NCI-H2196 treated with DMSO at 0.1 percent for 48 hours (cell line): ENCODE results near the gene MSL2.
"Not testable (repeated sequence)": the region's sequence is repeated elsewhere in the genome, so short reads cannot be mapped to it uniquely, and the experiment has no call there.

Source experiments
- DNase-seq: peaks from one replicate; lab custom pipeline; 2025; ENCODE audit not compliant: unreplicated experiment; lab: John Stamatoyannopoulos, UW

MSL2 gene, protein sequence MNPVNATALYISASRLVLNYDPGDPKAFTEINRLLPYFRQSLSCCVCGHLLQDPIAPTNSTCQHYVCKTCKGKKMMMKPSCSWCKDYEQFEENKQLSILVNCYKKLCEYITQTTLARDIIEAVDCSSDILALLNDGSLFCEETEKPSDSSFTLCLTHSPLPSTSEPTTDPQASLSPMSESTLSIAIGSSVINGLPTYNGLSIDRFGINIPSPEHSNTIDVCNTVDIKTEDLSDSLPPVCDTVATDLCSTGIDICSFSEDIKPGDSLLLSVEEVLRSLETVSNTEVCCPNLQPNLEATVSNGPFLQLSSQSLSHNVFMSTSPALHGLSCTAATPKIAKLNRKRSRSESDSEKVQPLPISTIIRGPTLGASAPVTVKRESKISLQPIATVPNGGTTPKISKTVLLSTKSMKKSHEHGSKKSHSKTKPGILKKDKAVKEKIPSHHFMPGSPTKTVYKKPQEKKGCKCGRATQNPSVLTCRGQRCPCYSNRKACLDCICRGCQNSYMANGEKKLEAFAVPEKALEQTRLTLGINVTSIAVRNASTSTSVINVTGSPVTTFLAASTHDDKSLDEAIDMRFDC

DNA sequence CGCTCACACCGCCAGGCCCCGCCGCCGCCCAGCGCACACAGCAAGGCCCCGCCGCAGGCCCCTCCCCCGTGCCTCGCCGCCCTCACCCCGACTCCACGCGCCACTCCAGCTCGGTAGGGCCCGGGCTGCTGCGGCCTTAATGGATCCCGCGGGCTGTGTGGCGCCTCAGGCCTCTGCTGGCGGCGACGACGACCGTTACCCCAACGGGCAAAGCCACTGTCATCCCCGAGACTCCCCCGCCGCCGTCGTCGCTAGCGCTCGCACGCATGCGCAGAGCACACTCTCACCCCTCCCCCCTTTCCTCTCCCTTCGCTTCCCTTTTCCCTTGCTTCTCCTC, at the start of gene MSL2:
Gene MSL2, minus strand, starts transcription at position 272 of the 337 bp plus-strand sequence. CDS start 1,222 bp downstream, outside the sequence.
- no peak for DNase-seq

DNA sequence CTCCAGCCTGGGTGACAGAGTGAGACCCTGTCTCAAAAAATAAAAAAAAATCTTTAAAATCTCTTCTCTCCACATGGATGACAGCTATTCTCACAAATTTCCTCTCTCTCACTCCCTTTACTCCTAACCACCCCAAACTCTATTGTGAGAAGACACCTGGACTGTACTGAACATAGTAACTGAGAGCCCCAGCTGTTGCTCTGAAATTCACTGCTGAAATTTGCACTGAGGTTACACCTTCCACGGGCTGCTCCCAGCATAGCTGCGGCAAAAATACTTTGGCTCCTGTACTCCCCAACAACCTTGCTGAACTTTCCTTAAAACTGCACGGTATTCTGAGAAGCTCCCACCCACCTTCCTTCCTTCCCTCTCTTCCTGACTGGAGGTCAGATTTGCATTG, 49.6 kb upstream of the MSL2 start:
- DNase-seq = no peak

DNA sequence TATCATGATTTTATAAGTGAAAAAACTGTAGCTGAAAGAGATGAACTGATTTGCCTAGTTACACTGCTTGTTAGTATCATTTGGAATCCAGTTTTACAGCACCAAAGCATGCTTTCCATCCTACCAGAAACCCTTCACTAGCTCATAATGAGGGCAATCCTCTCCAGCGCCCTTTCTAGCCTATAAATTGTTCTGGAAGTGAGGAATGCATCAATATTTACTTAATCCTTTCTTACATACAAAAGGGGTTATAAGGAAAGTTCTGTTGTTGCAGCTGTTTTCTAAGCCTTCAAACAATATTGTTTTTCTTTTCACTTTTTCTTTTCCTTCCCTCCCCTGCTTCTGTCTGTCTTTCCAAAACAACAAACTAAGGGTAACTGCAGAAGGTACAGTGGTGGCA, 43.0 kb upstream of the MSL2 start:
- no peak for DNase-seq

DNA sequence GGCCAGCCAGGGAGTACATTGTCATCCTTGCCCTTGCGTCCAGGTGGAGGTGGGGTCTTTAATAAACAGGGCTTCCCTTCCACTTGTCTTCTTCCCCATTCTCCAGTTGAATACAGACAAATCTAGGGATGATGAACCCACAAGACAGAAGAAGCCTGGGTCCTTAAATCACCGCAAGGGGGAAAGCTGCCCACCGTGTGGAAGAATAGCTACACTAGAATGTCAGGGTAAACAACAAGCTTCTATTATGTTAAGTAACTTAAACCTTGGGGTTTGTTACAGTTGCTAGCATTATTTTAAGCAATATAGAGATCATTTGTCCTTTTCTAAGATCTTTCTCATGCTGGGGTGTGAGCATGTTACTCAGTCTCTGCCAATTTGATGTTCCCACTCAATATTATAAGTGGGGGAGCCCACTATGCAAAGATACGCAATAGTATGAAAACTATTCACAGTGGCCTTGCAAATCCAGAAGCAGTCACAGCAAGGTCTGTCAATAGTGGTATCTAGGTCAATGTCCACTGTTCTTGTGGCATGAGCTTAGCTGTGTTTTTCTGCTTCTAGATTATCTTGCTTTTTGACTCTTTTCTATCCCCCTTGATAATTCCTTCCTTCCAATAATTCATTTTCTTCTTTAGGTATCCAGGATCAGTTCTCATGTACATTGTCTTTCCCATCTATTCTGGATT, 42.0 kb upstream of the MSL2 start:
- no peak for DNase-seq

DNA sequence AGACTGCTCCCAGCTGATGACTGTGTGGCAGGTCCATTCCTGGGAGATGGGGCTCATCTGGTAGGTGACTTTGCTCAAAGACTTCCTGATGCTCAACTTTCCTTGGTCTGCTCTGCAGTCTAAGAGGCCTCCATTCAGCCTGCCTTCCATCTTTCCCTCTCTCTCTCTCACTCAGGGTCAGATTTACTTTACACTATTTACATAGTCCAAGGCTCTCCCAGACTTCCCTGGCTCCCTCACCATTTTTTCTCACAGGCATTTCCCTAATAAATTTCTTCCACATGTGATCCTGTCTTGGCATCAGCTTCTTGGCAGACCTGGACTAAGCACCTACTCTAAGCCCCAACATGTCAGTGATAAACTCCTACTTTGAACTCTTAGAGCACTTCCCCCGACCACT, 41.0 kb upstream of the MSL2 start:
- no peak for DNase-seq

DNA sequence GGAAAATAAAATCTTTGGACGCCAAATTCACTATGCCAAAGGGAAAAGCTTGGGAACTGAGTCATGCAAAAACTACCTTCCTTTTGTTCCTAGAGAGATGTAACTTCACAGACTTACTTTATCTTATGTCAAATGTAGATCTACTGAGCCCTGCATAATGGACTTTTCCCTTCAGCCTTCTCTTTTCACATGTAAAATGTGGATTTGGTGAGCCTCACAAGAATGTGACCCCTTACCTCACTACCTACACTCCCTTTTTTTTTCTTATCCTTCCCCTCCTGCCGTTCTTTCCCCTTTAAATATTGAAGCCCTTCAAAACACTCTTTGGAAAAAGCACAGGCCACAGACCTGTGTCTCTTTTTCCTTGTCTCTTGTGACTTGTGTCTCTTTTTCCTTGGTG, 40.0 kb upstream of the MSL2 start:
- no peak for DNase-seq

DNA sequence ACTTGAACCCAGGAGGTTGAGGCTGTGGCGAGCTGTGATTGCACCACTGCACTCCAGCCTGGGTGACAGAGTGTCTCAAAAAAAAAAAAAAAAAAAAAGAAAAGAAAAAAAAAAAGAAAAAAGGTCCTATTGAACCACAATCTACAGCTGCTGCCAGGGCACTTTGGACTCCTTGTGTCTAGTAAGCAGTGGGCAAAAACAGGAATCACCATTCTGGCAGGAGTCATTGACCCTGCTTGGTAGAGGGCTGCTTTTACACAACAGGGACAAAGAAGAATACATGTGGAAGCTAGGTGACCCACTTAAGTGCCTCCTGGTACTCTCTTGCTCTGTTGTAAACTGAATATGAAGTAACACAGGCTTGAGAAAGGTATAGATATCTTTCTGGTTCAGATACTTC, 39.4 kb upstream of the MSL2 start:
- DNase-seq = no peak

DNA sequence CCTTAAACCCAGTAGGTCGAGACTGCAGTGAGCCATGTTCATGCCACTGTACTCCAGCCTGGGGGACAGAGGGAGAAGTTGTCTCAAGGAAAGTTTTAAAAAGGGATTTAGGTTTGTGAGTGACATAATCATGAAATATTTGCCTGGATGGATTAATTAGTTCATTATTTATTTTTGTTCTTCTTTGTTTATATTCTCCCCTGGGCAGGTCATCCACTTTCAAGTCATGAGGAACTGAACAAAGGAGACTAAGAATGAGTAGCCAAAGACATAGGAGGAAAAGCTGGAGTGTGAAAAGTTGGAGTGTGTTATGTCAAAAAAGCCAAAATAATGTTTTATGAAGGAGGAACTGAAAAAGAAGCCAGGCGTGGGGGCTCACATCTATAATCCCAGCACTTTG, 36.3 kb upstream of the MSL2 start:
- no peak for DNase-seq

DNA sequence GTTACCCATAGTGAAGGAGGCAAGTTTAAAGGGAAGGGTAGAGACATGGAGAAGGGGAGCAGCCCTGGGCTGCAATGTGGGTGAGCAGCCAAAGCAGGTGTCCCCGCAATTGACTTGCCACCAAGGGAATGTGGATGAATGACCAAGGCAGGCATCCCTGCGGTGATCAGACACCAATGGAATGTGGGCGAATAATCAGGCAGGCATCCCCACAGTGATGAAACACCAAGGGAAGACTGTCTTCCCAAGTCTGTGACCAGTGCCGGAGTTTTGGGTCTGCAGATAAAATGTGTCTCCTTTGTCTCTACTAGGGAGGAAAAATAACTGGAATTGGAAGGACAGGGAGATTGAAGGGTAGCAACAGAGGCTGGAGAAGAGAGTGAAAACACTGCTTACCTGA, 26.6 kb upstream of the MSL2 start:
- not testable (repeated sequence) for DNase-seq

DNA sequence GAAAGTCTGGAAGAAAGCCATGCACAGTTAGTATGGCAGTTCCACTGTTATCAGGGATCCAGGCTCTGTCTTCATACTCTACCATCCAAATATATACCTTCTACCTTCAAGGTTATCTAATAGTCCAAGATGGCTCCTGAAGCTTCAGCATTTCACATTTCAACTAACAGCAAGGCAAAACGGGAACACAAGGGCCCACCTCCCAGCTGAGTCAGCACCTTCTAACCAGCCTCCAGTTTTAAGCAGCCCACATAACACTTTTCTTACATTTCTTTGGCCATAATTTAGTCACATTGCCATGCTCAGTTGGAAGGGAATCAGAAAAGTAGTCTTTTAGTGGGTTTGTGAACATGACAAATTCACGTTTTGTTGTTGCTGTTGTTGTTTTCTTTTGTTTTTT, 15.4 kb upstream of the MSL2 start:
- DNase-seq = no peak

DNA sequence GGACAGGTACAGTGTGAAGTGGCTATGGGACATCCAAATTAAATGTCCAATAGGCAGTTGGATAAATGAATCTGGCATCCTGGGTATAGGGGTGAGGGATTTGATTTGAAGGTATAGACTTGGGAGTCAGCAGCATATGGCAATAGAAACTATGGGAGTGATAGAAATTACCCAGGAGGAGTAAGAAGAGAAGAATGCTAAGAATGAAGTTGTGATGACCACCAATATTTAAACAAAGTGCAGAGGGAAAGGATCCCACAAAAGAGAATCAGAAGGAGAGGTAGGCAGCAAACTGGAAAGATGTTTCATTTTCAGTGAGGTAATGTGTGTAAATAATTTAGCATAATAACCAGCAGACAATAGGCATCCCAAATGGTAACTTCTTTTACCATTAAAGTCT, 13.8 kb upstream of the MSL2 start:
- no peak for DNase-seq

DNA sequence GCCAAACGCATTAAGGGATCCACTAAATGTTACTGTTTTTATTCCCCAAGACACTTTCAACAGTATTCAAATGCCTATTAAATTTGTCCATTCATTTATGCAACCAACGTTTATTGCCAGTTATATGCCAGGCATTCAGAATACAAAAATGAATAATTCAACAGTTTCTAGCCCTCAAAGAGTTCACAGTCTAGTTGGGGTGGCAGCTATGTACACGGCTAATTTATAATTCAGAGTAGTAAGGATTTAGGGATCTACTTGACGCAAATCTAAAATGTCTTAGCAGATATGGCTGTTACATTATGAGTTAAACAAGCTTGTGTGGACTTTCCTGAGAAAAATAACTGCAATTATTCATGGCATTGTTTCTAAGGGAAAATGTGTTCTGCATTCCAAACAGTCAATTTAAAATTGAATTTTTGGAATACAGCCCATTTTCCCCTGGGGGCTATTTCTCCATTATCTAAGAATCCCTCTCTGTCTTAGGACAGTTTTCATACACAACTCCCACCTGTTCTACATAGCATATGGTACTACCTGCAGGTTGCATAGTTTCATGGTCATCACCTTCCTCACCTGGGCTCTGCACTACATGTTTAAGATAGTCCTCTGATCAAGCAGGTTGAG, 11.5 kb upstream of the MSL2 start:
- no peak for DNase-seq

DNA sequence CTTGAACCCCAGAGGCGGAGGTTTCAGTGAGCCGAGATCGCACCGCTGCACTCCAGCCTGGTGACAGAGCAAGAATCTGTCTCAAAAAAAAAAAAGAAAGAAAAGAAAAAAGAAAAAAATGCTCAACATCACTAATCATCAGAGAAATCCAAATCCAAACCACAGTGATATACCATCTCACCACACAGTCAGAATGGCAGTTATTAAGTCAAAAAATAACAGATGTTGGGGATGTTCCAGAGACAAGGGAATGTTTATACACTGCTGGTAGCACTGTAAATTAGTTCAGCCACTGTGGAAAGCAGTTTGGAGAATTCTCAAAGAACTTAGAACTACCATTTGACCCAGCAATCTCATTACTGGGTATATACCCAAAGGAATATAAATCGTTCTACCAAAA, 3.1 kb upstream of the MSL2 start:
- DNase-seq = not testable (repeated sequence)

DNA sequence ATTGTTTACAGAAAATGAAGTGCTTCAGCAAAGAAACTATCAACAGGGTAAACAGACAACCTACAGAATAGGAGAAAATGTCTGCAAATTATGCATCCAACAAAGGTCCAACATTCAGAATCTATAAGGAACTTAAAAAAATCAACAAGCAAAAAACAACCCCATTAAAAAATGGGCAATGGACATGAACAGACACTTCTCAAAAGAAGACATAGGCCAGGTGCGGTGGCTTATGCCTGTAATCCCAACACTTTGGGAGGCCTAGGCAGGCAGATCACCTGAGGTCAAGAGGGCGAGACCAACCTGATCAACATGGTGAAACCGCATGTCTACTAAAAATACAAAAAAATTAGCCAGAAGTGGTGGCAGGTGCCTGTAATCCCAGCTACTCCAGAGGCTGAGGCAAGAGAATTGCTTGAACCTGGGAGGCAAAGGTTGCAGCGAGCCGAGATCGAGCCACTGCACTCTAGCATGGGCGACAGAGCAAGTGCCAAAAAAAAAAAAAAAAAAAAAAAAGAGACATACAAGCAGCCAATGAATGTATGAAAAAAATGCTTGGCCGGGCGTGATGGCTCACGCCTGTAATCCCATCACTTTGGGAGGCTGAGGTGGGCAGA, 2.4 kb upstream of the MSL2 start:
- not testable (repeated sequence) for DNase-seq

DNA sequence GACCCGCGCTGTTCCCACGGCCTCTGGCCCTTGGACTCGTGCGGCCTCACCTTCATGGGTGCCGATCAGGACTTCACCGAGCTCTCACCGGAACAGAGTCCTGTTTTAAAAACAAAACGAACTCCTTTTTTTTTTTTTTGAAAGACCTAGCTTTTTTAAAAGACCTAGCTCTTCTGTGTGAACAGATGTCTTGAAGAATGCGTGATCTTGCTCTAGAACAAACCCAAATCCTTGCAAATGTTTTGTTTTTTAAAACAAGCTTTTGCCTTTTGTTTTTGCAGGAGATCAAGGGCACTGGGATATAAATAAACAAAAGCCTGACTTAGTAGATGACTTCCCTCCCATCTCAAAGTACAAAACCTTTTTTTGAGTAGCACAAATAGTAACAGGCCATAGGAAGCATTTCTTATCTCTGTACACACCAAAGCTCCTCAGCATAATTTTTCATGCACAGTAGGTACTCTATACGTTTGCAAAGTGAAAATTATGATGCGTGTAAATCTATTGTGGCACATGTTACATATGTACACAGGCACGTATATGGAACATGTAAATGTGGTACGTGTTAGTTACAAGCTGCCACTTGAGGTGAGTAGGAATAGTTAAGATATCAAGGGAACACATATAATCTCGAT, 1.1 kb upstream of the MSL2 start:
- DNase-seq = no peak

DNA sequence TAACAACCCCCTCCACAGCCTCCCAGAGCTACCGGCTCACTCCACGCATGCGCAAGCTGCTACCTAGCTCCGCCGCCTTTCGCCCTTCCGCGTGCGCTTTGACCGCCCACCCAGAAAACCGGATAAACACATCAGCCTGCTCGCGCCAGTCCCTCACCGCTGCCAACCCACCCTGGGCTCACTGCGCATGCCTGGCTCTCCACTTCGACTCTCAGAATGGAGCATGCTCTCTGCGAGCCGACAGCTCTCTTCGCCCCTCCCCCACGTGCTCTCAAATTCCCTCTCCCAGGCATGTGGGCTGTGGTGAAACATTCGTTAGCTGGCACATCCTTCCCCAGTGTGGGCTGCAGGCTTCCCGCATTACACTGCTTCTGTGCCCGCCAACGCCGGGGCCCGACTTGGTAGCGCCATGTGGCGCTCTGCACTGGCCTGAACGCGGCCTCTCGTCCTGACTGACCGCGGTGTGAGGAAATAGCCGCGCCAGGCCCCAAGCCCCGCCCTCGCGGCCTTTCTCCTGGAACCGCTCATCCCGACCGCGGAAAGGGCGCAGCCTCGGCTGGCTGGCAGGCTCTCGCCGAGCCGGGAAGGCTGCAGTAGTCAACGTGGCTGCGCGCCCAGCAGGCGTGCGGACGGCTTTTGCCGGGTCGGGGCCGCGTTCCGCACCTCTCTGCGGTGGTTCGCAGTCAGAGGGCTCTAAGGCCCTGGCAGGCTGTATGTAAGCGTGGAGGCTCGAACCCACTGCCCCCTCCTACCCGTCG, 445 bp upstream of the MSL2 start:
- DNase-seq = peak; percentile 100

DNA sequence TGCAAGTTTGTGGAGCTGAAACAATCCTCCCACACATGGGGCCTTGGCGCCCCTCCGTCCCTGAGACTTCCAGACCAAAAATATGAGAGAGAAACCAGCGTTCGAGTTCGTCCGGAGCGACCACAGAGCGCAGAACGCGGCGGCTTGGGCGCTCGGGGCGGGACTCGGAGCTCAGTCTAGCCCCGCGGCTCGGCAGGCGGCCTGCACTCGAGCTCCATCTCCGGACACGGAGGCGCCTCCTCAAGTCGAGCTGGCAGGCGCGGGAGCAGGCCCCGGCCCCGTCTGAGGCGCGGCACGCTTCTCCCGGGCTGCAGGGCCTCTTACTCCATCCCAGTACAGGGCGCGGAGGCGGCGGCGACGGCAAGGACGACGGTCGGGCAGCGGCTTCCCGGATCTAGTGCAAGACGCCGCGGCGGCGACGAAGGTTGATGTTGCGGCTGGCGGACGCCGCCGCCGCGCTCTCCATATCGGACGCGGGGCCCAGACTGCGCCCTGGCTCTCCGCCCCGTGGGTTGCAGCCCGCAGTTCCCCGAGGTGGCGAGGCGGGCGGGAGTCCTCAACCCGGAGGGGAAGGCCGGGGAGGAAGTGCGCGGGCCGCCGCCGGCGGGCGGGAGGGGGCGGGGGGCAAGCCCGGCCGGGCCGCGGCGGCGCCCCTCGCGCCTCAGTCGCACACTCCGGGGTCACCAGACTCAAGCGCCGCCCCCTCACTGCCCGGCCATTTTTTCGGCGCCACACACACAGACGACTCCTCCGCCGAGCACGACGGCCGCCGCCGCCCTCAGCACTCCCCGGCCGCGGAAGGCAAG, 674 bp downstream of the MSL2 start:
- peak; percentile 86 for DNase-seq

DNA sequence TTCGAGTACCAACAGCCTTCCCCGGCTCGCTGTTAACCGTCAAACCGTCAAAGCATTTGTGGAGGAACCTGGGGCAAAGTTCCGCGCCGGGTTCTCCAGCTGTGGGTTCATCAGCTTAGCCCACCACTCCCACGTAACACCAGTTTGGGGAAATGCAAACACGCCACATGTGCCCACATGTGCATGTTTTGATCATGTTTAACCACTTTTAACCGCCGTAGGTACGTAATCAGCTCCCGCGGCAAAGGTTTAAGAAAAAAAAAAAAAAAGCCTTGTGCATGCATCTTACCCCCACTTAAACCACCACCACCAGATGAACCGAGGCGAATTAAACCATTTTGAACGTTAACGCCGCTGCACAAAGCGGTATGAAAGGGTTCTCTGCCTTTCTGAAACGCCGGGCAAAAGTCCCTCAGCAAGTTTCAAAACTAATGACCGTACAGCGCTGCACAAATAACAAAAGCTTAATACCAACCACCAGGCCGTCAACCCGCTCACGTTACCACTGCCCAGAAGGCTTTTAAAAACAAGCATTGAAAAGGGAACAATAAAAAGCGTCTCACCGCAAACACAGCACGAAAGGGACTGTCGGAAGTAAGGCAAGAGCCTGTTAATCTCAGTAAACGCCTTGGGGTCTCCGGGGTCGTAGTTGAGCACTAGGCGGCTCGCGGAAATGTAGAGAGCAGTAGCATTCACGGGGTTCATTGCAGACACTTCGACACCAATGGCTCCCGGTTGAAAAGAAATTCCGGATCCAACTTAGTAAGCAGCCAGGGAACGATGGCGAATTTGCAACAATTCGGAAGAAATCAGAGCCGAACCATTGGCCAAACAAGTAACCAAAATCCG, 1.5 kb downstream of the MSL2 start:
- no peak for DNase-seq
